SK-N-SH (cell line): ENCODE data around the gene SLC10A4.

Experiments used
- EZH2phosphoT487 ChIP-seq: fragments of 200-600 bp; sonication (generic); IDR thresholded peaks from 2 replicates; pipeline ENCODE4 v1.6.1; 2017; ENCODE audit warnings: low read depth, mixed run types, mild to moderate bottlenecking, antibody characterized with exemption, moderate library complexity, borderline replicate concordance
- GATA2 ChIP-seq: sonication (generic); formaldehyde crosslinking; IDR thresholded peaks from 2 replicates; pipeline ENCODE4 v1.5.0; 2020; ENCODE audit warnings: mild to moderate bottlenecking, missing genetic modification reagents
- NFIC ChIP-seq: IDR thresholded peaks from 2 replicates; pipeline ENCODE4 v1.4.0; 2012; ENCODE audit warnings: borderline replicate concordance
- RAD21 ChIP-seq: IDR thresholded peaks from 2 replicates; pipeline ENCODE4 v1.6.1; 2012; ENCODE audit warnings: mild to moderate bottlenecking, low read length
- RCOR1 ChIP-seq: fragments of 150-350 bp; IDR thresholded peaks from 2 replicates; pipeline ENCODE4 v1.6.1; 2017; ENCODE audit warnings: antibody characterized with exemption, low read length
- TAF1 ChIP-seq: IDR thresholded peaks from 2 replicates; pipeline ENCODE4 v1.6.1; 2012; ENCODE audit warnings: low read depth, mild to moderate bottlenecking, low read length, moderate library complexity, borderline replicate concordance
- YY1 ChIP-seq: IDR thresholded peaks from 2 replicates; pipeline ENCODE4 v1.4.0; 2012; ENCODE audit warnings: low read depth, mild to moderate bottlenecking
- TF ChIP-seq, protein P1 (sequence below): IDR thresholded peaks from 2 replicates; pipeline ENCODE4 v1.6.1; 2012; ENCODE audit warnings: mild to moderate bottlenecking, low read depth, low read length, moderate library complexity
- TF ChIP-seq, protein P2 (sequence below): fragments of 200-600 bp; sonication (generic); IDR thresholded peaks from 2 replicates; pipeline ENCODE4 v1.6.1; 2017; ENCODE audit warnings: antibody characterized with exemption, mild to moderate bottlenecking, moderate library complexity
- TF ChIP-seq, protein P3 (sequence below): fragments of 150-350 bp; IDR thresholded peaks from 2 replicates; pipeline ENCODE4 v1.6.1; 2017; ENCODE audit warnings: antibody characterized with exemption, low read length, low read depth, borderline replicate concordance
- TF ChIP-seq, protein P4 (sequence below): IDR thresholded peaks from 2 replicates; pipeline ENCODE4 v1.4.0; 2012; ENCODE audit warnings: low read depth, borderline replicate concordance

DNA sequence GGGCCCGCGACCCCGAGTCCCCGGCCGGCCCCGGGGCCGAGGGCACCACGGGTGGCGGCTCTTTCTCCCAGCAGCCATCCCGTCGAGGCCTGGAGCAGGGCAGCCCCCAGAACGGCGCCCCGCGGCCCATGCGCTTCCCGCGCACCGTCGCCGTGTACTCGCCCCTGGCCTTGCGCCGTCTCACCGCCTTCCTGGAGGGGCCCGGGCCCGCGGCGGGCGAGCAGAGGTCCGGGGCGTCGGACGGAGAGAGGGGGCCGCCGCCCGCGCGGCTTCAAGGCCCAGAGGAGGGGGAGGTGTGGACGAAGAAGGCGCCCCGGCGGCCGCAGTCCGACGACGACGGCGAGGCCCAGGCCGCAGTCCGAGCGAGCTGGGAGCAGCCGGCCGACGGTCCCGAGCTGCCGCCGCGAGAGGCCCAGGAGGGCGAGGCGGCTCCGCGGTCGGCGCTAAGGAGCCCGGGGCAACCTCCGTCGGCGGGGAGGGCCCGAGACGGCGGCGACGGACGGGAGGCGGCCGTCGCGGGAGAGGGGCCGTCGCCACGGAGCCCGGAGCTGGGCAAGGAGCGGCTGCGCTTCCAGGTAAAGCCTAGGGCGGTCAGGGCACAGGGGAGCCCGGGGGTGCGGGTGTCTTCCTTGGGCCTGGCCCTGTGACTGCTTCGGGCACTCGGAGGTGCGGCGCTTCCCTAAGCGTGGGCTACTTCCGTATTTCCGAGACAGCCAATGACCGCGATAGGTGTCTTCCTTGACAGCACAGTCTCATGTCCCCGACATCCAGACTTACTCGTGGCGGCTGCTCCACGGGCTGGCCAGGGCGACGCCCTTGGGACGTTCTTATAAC, 7.8 kb downstream of the SLC10A4 start:
- no peak for TF ChIP-seq NFIC
- TF ChIP-seq GATA2 = no peak
- TF ChIP-seq, protein P1, sequence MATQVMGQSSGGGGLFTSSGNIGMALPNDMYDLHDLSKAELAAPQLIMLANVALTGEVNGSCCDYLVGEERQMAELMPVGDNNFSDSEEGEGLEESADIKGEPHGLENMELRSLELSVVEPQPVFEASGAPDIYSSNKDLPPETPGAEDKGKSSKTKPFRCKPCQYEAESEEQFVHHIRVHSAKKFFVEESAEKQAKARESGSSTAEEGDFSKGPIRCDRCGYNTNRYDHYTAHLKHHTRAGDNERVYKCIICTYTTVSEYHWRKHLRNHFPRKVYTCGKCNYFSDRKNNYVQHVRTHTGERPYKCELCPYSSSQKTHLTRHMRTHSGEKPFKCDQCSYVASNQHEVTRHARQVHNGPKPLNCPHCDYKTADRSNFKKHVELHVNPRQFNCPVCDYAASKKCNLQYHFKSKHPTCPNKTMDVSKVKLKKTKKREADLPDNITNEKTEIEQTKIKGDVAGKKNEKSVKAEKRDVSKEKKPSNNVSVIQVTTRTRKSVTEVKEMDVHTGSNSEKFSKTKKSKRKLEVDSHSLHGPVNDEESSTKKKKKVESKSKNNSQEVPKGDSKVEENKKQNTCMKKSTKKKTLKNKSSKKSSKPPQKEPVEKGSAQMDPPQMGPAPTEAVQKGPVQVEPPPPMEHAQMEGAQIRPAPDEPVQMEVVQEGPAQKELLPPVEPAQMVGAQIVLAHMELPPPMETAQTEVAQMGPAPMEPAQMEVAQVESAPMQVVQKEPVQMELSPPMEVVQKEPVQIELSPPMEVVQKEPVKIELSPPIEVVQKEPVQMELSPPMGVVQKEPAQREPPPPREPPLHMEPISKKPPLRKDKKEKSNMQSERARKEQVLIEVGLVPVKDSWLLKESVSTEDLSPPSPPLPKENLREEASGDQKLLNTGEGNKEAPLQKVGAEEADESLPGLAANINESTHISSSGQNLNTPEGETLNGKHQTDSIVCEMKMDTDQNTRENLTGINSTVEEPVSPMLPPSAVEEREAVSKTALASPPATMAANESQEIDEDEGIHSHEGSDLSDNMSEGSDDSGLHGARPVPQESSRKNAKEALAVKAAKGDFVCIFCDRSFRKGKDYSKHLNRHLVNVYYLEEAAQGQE = no peak
- TF ChIP-seq, protein P2, sequence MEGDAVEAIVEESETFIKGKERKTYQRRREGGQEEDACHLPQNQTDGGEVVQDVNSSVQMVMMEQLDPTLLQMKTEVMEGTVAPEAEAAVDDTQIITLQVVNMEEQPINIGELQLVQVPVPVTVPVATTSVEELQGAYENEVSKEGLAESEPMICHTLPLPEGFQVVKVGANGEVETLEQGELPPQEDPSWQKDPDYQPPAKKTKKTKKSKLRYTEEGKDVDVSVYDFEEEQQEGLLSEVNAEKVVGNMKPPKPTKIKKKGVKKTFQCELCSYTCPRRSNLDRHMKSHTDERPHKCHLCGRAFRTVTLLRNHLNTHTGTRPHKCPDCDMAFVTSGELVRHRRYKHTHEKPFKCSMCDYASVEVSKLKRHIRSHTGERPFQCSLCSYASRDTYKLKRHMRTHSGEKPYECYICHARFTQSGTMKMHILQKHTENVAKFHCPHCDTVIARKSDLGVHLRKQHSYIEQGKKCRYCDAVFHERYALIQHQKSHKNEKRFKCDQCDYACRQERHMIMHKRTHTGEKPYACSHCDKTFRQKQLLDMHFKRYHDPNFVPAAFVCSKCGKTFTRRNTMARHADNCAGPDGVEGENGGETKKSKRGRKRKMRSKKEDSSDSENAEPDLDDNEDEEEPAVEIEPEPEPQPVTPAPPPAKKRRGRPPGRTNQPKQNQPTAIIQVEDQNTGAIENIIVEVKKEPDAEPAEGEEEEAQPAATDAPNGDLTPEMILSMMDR = no peak
- no peak for TF ChIP-seq TAF1
- no peak for TF ChIP-seq EZH2phosphoT487
- TF ChIP-seq, protein P3, sequence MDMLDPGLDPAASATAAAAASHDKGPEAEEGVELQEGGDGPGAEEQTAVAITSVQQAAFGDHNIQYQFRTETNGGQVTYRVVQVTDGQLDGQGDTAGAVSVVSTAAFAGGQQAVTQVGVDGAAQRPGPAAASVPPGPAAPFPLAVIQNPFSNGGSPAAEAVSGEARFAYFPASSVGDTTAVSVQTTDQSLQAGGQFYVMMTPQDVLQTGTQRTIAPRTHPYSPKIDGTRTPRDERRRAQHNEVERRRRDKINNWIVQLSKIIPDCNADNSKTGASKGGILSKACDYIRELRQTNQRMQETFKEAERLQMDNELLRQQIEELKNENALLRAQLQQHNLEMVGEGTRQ = no peak
- TF ChIP-seq, protein P4, sequence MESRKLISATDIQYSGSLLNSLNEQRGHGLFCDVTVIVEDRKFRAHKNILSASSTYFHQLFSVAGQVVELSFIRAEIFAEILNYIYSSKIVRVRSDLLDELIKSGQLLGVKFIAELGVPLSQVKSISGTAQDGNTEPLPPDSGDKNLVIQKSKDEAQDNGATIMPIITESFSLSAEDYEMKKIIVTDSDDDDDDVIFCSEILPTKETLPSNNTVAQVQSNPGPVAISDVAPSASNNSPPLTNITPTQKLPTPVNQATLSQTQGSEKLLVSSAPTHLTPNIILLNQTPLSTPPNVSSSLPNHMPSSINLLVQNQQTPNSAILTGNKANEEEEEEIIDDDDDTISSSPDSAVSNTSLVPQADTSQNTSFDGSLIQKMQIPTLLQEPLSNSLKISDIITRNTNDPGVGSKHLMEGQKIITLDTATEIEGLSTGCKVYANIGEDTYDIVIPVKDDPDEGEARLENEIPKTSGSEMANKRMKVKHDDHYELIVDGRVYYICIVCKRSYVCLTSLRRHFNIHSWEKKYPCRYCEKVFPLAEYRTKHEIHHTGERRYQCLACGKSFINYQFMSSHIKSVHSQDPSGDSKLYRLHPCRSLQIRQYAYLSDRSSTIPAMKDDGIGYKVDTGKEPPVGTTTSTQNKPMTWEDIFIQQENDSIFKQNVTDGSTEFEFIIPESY = no peak
- no peak for TF ChIP-seq RAD21
- TF ChIP-seq RCOR1 = no peak
- TF ChIP-seq YY1 = no peak
